ENCODE results near the gene TBCE. TPM values are rescaled to one million over a fixed set of nuclear protein-coding genes. Genes with fewer than 3 reads are reported as not detected.
A peak's percentile ranks its signal among the peaks of the same experiment; 100 is the strongest.

TBCE gene
- total RNA-seq, 1 donor from 2014 or later: 28.3 TPM

GRCh38 chr1:235430991-235431390, 63.8 kb downstream of the TBCE start:
- no peak overlapping the region for H3K9ac ChIP-seq (ENCODE audit: low read length)
- no peak for FAIRE-seq
- TF ChIP-seq, protein P1, sequence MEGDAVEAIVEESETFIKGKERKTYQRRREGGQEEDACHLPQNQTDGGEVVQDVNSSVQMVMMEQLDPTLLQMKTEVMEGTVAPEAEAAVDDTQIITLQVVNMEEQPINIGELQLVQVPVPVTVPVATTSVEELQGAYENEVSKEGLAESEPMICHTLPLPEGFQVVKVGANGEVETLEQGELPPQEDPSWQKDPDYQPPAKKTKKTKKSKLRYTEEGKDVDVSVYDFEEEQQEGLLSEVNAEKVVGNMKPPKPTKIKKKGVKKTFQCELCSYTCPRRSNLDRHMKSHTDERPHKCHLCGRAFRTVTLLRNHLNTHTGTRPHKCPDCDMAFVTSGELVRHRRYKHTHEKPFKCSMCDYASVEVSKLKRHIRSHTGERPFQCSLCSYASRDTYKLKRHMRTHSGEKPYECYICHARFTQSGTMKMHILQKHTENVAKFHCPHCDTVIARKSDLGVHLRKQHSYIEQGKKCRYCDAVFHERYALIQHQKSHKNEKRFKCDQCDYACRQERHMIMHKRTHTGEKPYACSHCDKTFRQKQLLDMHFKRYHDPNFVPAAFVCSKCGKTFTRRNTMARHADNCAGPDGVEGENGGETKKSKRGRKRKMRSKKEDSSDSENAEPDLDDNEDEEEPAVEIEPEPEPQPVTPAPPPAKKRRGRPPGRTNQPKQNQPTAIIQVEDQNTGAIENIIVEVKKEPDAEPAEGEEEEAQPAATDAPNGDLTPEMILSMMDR (IDR thresholded peaks at IDR 0.05; ENCODE audit: insufficient read depth, low read depth, low read length): no peak
- no peak for TF ChIP-seq EZH2 (IDR thresholded peaks at IDR 0.05; ENCODE audit: insufficient read depth, low read length)
- H3K4me1 ChIP-seq (ENCODE audit: insufficient read depth, low read length): no peaks in the 10 kb centered on the region
- DNase-seq (ENCODE audit: low read depth): peak; percentile 79
- Mint-ChIP-seq H3K27me3 (ENCODE audit: low read depth, unreplicated experiment) (no peaks in the 10 kb centered on the region), H3K4me3 (ENCODE audit: unreplicated experiment) (no peak overlapping the region), H3K9me3 (ENCODE audit: unreplicated experiment) (no peaks in the 10 kb centered on the region), H3K4me1 (ENCODE audit: low read depth, unreplicated experiment) (peaks cover 5% of the 10 kb centered on the region), H3K27ac (ENCODE audit: unreplicated experiment) (peak overlapping the region; percentile 7), H3K36me3 (ENCODE audit: low read depth, unreplicated experiment) (peaks cover 9% of the 10 kb centered on the region)
- no peaks in the 10 kb centered on the region for H3K9me3 ChIP-seq (ENCODE audit: insufficient read depth, low read depth, low read length)
- H3K27ac ChIP-seq (ENCODE audit: low read depth, low read length): peak overlapping the region; percentile 31
- H3K27me3 ChIP-seq (ENCODE audit: insufficient read depth, low read length): no peaks in the 10 kb centered on the region
- peaks cover 5% of the 10 kb centered on the region for H3K36me3 ChIP-seq (ENCODE audit: insufficient read depth, low read length)
- H3K4me2 ChIP-seq (ENCODE audit: low read length): peak overlapping the region; percentile 41
- H4K20me1 ChIP-seq (ENCODE audit: insufficient read depth, low read length): peaks cover 4% of the 10 kb centered on the region
- H3K79me2 ChIP-seq (ENCODE audit: insufficient read depth, low read length): no peaks in the 10 kb centered on the region
- no peak overlapping the region for H3K4me3 ChIP-seq (ENCODE audit: insufficient read depth, low read depth, low read length)
- H2AFZ ChIP-seq (ENCODE audit: low read depth, low read length): no peak overlapping the region

DNA sequence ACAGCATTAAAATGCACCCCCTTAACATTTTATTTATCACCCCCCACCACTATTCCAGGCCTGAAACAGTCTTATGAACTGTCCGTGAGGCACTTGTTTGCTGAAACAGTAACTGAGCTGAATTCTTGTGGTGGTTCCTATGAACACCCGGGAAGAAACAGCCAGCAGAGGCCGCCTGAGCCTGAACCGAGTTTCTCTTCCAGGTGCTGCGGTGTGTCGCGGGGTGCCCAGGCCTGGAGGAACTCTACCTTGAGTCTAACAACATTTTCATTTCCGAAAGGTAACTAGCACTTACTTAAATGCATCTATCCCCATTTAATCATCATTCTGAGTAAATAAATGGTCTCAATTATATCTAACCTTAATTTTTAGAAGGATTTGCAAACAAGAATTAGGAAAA, 66.8 kb downstream of the TBCE start:
- Mint-ChIP-seq H3K4me3 (ENCODE audit: unreplicated experiment) (no peak overlapping the region), H3K36me3 (ENCODE audit: low read depth, unreplicated experiment) (peaks cover 17% of the 10 kb centered on the region), H3K9me3 (ENCODE audit: unreplicated experiment) (no peaks in the 10 kb centered on the region), H3K27me3 (ENCODE audit: low read depth, unreplicated experiment) (no peaks in the 10 kb centered on the region), H3K27ac (ENCODE audit: unreplicated experiment) (no peak overlapping the region), H3K4me1 (ENCODE audit: low read depth, unreplicated experiment) (peaks cover 5% of the 10 kb centered on the region)
- H4K20me1 ChIP-seq (ENCODE audit: insufficient read depth, low read length): no peaks in the 10 kb centered on the region
- no peaks in the 10 kb centered on the region for H3K4me1 ChIP-seq (ENCODE audit: insufficient read depth, low read length)
- TF ChIP-seq EZH2 (IDR thresholded peaks at IDR 0.05; ENCODE audit: insufficient read depth, low read length): no peak
- TF ChIP-seq, protein P1 (IDR thresholded peaks at IDR 0.05; ENCODE audit: insufficient read depth, low read depth, low read length): no peak
- no peak overlapping the region for H3K4me3 ChIP-seq (ENCODE audit: insufficient read depth, low read depth, low read length)
- no peak overlapping the region for H3K9ac ChIP-seq (ENCODE audit: low read length)
- FAIRE-seq (no peak), DNase-seq (ENCODE audit: low read depth) (no peak)
- H3K9me3 ChIP-seq (ENCODE audit: insufficient read depth, low read depth, low read length): no peaks in the 10 kb centered on the region
- H3K27me3 ChIP-seq (ENCODE audit: insufficient read depth, low read length): no peaks in the 10 kb centered on the region
- peaks cover 26% of the 10 kb centered on the region for H3K36me3 ChIP-seq (ENCODE audit: insufficient read depth, low read length)
- no peak overlapping the region for H3K27ac ChIP-seq (ENCODE audit: low read depth, low read length)
- H3K79me2 ChIP-seq (ENCODE audit: insufficient read depth, low read length): no peaks in the 10 kb centered on the region
- no peak overlapping the region for H3K4me2 ChIP-seq (ENCODE audit: low read length)
- no peak overlapping the region for H2AFZ ChIP-seq (ENCODE audit: low read depth, low read length)

DNA sequence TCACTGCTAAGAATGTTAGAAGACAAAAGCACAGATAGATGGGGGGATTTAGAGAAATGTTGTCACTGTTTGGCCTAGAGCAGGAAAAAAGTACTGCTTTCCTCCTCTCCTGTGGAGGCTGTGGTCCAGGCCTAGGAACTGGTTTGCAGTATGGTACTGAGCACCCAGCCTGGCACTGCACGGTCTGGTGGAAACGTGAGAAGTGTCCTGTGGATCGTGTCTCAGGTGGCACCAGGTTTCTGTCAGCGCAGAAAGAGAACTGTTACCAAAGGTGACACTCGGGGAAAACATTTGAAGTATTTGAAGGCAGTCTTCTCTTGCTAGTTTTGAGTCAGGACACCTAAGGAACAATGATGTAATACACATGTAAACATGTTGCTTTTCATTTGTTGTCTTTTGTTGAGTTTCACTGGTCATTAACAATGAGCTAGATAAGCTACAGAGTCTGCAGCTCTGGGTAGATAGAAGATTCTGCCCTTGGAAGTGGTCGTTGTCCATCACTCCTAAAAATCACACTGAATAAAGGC, 74.0 kb downstream of the TBCE start:
- Mint-ChIP-seq H3K9me3 (ENCODE audit: unreplicated experiment) (no peaks in the 10 kb centered on the region), H3K4me3 (ENCODE audit: unreplicated experiment) (no peak overlapping the region), H3K4me1 (ENCODE audit: low read depth, unreplicated experiment) (peaks cover 9% of the 10 kb centered on the region), H3K27ac (ENCODE audit: unreplicated experiment) (no peak overlapping the region), H3K27me3 (ENCODE audit: low read depth, unreplicated experiment) (no peaks in the 10 kb centered on the region), H3K36me3 (ENCODE audit: low read depth, unreplicated experiment) (peaks cover 17% of the 10 kb centered on the region)
- TF ChIP-seq, protein P1 (IDR thresholded peaks at IDR 0.05; ENCODE audit: insufficient read depth, low read depth, low read length): no peak
- TF ChIP-seq EZH2 (IDR thresholded peaks at IDR 0.05; ENCODE audit: insufficient read depth, low read length): no peak
- Histone ChIP-seq H4K20me1 (ENCODE audit: insufficient read depth, low read length) (no peaks in the 10 kb centered on the region), H3K4me1 (ENCODE audit: insufficient read depth, low read length) (peaks cover 5% of the 10 kb centered on the region), H2AFZ (ENCODE audit: low read depth, low read length) (no peak overlapping the region), H3K79me2 (ENCODE audit: insufficient read depth, low read length) (no peaks in the 10 kb centered on the region), H3K27me3 (ENCODE audit: insufficient read depth, low read length) (no peaks in the 10 kb centered on the region), H3K4me3 (ENCODE audit: insufficient read depth, low read depth, low read length) (no peak overlapping the region), H3K27ac (ENCODE audit: low read depth, low read length) (no peak overlapping the region), H3K9me3 (ENCODE audit: insufficient read depth, low read depth, low read length) (no peaks in the 10 kb centered on the region), H3K9ac (ENCODE audit: low read length) (no peak overlapping the region), H3K4me2 (ENCODE audit: low read length) (no peak overlapping the region), H3K36me3 (ENCODE audit: insufficient read depth, low read length) (peaks cover 52% of the 10 kb centered on the region)
- FAIRE-seq (no peak), DNase-seq (ENCODE audit: low read depth) (no peak)

All from astrocyte (in vitro differentiated cells and primary cell).